Measurements from ENCODE around the gene ADA.

ADA gene

DNA sequence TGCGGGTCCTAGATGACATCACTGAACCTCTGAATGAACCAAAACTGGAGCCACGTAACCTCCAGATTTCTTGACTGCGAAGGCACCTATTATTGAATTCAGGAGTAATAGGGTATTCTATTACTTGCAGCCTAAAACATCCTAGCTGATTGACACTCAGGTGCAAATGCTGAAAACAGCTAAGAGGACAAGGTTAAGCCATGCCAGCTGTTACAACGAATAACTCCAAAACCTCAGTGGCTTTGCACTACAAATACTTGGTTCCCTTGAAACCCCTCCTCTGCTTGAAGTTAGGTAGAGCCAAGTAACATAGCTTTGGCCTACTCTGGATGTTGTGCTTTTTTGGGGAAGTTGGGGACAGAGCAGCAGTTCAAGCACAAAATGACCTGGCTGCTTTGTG, 42.7 kb upstream of the ADA start:
- Histone ChIP-seq H3K4me3 (replicated peaks; ENCODE audit: insufficient read depth, low read length) (no peak overlapping the region), H3K27ac (replicated peaks) (no peak overlapping the region), H3K27me3 (ENCODE audit: insufficient read depth, poor library complexity, severe bottlenecking) (no peaks in the 10 kb centered on the region)
- TF ChIP-seq SPI1 (IDR thresholded peaks at IDR 0.05; ENCODE audit: borderline replicate concordance, low read depth): no peak
- TF ChIP-seq POLR2AphosphoS5 (IDR thresholded peaks at IDR 0.05; ENCODE audit: low read depth): no peak
- TF ChIP-seq CTCF (IDR thresholded peaks at IDR 0.05; ENCODE audit: insufficient read depth, low read length): no peak
- TF ChIP-seq GABPA (IDR thresholded peaks at IDR 0.05; ENCODE audit: low read depth): no peak
- TF ChIP-seq, protein P1, sequence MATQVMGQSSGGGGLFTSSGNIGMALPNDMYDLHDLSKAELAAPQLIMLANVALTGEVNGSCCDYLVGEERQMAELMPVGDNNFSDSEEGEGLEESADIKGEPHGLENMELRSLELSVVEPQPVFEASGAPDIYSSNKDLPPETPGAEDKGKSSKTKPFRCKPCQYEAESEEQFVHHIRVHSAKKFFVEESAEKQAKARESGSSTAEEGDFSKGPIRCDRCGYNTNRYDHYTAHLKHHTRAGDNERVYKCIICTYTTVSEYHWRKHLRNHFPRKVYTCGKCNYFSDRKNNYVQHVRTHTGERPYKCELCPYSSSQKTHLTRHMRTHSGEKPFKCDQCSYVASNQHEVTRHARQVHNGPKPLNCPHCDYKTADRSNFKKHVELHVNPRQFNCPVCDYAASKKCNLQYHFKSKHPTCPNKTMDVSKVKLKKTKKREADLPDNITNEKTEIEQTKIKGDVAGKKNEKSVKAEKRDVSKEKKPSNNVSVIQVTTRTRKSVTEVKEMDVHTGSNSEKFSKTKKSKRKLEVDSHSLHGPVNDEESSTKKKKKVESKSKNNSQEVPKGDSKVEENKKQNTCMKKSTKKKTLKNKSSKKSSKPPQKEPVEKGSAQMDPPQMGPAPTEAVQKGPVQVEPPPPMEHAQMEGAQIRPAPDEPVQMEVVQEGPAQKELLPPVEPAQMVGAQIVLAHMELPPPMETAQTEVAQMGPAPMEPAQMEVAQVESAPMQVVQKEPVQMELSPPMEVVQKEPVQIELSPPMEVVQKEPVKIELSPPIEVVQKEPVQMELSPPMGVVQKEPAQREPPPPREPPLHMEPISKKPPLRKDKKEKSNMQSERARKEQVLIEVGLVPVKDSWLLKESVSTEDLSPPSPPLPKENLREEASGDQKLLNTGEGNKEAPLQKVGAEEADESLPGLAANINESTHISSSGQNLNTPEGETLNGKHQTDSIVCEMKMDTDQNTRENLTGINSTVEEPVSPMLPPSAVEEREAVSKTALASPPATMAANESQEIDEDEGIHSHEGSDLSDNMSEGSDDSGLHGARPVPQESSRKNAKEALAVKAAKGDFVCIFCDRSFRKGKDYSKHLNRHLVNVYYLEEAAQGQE (IDR thresholded peaks at IDR 0.05; ENCODE audit: insufficient replicate concordance, low read depth): no peak
- DNase-seq (ENCODE audit: low read depth in 1 of 2, low spot score in 1 of 2): no peak

- H3K27me3 ChIP-seq (ENCODE audit: insufficient read depth, poor library complexity, severe bottlenecking): no peaks in the 10 kb centered on the region
- DNase-seq (ENCODE audit: low read depth in 1 of 2, low spot score in 1 of 2): no peak
- H3K27ac ChIP-seq (replicated peaks): no peak overlapping the region
- H3K4me3 ChIP-seq (replicated peaks; ENCODE audit: insufficient read depth, low read length): no peak overlapping the region
- TF ChIP-seq CTCF (IDR thresholded peaks at IDR 0.05; ENCODE audit: insufficient read depth, low read length) (no peak), GABPA (IDR thresholded peaks at IDR 0.05; ENCODE audit: low read depth) (no peak), SPI1 (IDR thresholded peaks at IDR 0.05; ENCODE audit: borderline replicate concordance, low read depth) (no peak), POLR2AphosphoS5 (IDR thresholded peaks at IDR 0.05; ENCODE audit: low read depth) (no peak)
- TF ChIP-seq, protein P1 (IDR thresholded peaks at IDR 0.05; ENCODE audit: insufficient replicate concordance, low read depth): no peak
Measured at GRCh38 chr20:44693627-44694026, 42.1 kb upstream of the ADA start.

GRCh38 chr20:44692932-44693480, 41.5 kb upstream of the ADA start:
- Histone ChIP-seq H3K27ac (replicated peaks) (no peak overlapping the region), H3K27me3 (ENCODE audit: insufficient read depth, poor library complexity, severe bottlenecking) (no peaks in the 10 kb centered on the region), H3K4me3 (replicated peaks; ENCODE audit: insufficient read depth, low read length) (no peak overlapping the region)
- TF ChIP-seq GABPA (IDR thresholded peaks at IDR 0.05; ENCODE audit: low read depth) (no peak), CTCF (IDR thresholded peaks at IDR 0.05; ENCODE audit: insufficient read depth, low read length) (no peak), SPI1 (IDR thresholded peaks at IDR 0.05; ENCODE audit: borderline replicate concordance, low read depth) (no peak), POLR2AphosphoS5 (IDR thresholded peaks at IDR 0.05; ENCODE audit: low read depth) (no peak)
- TF ChIP-seq, protein P1 (IDR thresholded peaks at IDR 0.05; ENCODE audit: insufficient replicate concordance, low read depth): no peak
- DNase-seq (ENCODE audit: low read depth in 1 of 2, low spot score in 1 of 2): no peak
